HTERT RPE-1 (cell line): ENCODE data around the gene ASF1A.

Experiments used
- in situ Hi-C: fragments of 300-500 bp; cut with MboI; formaldehyde crosslinking; loops from 4 replicates; pipeline ENCODE4 v1.14.3; 2020; ENCODE audit warnings: low sequenced_read_pairs

The ASF1A gene

GRCh38 chr6:118881440-118882313 lies 12.3 kb upstream of the ASF1A start:
- in situ Hi-C loops = no loop called here

GRCh38 chr6:118882314-118882905 lies 11.5 kb upstream of the ASF1A start:
- in situ Hi-C loops = no loop called here

GRCh38 chr6:118886641-118887040 lies 7.3 kb upstream of the ASF1A start:
- in situ Hi-C loops = no loop called here

GRCh38 chr6:118889163-118889562 lies 4.8 kb upstream of the ASF1A start:
- in situ Hi-C loops = no loop called here

GRCh38 chr6:118890997-118891790 lies 2.8 kb upstream of the ASF1A start:
- in situ Hi-C loops = no loop called here

GRCh38 chr6:118892355-118892991 lies 1.5 kb upstream of the ASF1A start:
- in situ Hi-C loops = no loop called here

GRCh38 chr6:118893064-118893806 lies 717 bp upstream of the ASF1A start:
- in situ Hi-C loops = no loop called here

GRCh38 chr6:118894425-118895260 lies 691 bp downstream of the ASF1A start:
- in situ Hi-C loops = no loop called here

- in situ Hi-C loops = no loop called here
These were observed 1.3 kb downstream of the ASF1A start for GRCh38 chr6:118895261-118895560.

GRCh38 chr6:118895859-118896258 lies 1.9 kb downstream of the ASF1A start:
- in situ Hi-C loops = no loop called here

- in situ Hi-C loops = no loop called here
These were observed 2.6 kb downstream of the ASF1A start for GRCh38 chr6:118896339-118897136.

GRCh38 chr6:118897386-118897785 lies 3.4 kb downstream of the ASF1A start:
- in situ Hi-C loops = no loop called here

- in situ Hi-C loops = no loop called here
These were observed 6.0 kb downstream of the ASF1A start for GRCh38 chr6:118899948-118900347.

GRCh38 chr6:118902726-118903125 lies 8.8 kb downstream of the ASF1A start:
- in situ Hi-C loops = no loop called here

GRCh38 chr6:118903138-118903537 lies 9.2 kb downstream of the ASF1A start:
- in situ Hi-C loops = no loop called here

- in situ Hi-C loops = no loop called here
These were observed 9.7 kb downstream of the ASF1A start for GRCh38 chr6:118903691-118904090.

- in situ Hi-C loops = no loop called here
These were observed 11.1 kb downstream of the ASF1A start for GRCh38 chr6:118905084-118905483.

- in situ Hi-C loops = no loop called here
These were observed 11.9 kb downstream of the ASF1A start for GRCh38 chr6:118905851-118906250.

GRCh38 chr6:118908441-118908840 lies 14.5 kb downstream of the ASF1A start:
- in situ Hi-C loops = no loop called here
